Lower leg skin (tissue), 4 donors: Measurements from ENCODE around the gene DNAH9. TPM values are rescaled to one million over a fixed set of nuclear protein-coding genes. Genes with fewer than 3 reads are reported as not detected.

ENCODE experiments used
- DNase-seq, 2 donors: peaks; one replicate each; pipeline ENCODE4 v3.0.0-alpha.2; 2019; ENCODE audit warnings: low spot score in 2 of 2
- H3K4me3 ChIP-seq: fragments of 200-600 bp; sonication (generic); 2 replicates; pipeline ENCODE4 v1.5.1; 2017; ENCODE audit warnings: mild to moderate bottlenecking, low read depth; ENCODE audit not compliant: poor library complexity, severe bottlenecking
- CTCF ChIP-seq, 3 donors: fragments of 450-650 bp; IDR thresholded peaks; one replicate each; pipeline ENCODE4 v1.5.1; 2016; ENCODE audit warnings: antibody characterized with exemption in 3 of 3, mild to moderate bottlenecking in 3 of 3, moderate library complexity in 2 of 3
- POLR2A ChIP-seq, 2 donors: fragments of 450-650 bp; IDR thresholded peaks; one replicate each; pipeline ENCODE4 v1.6.1; 2016 to 2017; ENCODE audit warnings: antibody characterized with exemption in 2 of 2, mild to moderate bottlenecking in 1 of 2, moderate library complexity in 1 of 2
- WGBS, 2 donors: methylation state at CpG; one replicate each; pipeline ENCODE4 v1.1.5; 2018; 5-methylcytosine and 5-hydroxymethylcytosine counted together
- intact Hi-C: fragments of 100-400 bp; cut with DNase I; formaldehyde crosslinking; loops from one replicate; pipeline ENCODE4 v1.15.0; 2023; ENCODE audit warnings: low total_unique reads
- total RNA-seq, 4 donors: library from RNA; depleted of rRNA; stranded (reverse); fragments of >200 nt; gene quantifications; one replicate each; pipeline ENCODE4 v1.1.0, GENCODE V29; 2016

Gene DNAH9
- total RNA-seq, 4 donors from 2014 or later = 1.9 to 2.6 (median 2.3) TPM

- intact Hi-C loops = no loop called here
- no peak for TF ChIP-seq POLR2A (IDR thresholded peaks at IDR 0.05)
- TF ChIP-seq CTCF (IDR thresholded peaks at IDR 0.05) = no peak
- DNase-seq = no peak
- no peak overlapping the region for H3K4me3 ChIP-seq
- 84 to 89% methylated on average over 7 of the region's 7 CpGs for WGBS, 2 donors
These were observed 45.6 kb downstream of the DNAH9 start for GRCh38 chr17:11643851-11644250.

DNA sequence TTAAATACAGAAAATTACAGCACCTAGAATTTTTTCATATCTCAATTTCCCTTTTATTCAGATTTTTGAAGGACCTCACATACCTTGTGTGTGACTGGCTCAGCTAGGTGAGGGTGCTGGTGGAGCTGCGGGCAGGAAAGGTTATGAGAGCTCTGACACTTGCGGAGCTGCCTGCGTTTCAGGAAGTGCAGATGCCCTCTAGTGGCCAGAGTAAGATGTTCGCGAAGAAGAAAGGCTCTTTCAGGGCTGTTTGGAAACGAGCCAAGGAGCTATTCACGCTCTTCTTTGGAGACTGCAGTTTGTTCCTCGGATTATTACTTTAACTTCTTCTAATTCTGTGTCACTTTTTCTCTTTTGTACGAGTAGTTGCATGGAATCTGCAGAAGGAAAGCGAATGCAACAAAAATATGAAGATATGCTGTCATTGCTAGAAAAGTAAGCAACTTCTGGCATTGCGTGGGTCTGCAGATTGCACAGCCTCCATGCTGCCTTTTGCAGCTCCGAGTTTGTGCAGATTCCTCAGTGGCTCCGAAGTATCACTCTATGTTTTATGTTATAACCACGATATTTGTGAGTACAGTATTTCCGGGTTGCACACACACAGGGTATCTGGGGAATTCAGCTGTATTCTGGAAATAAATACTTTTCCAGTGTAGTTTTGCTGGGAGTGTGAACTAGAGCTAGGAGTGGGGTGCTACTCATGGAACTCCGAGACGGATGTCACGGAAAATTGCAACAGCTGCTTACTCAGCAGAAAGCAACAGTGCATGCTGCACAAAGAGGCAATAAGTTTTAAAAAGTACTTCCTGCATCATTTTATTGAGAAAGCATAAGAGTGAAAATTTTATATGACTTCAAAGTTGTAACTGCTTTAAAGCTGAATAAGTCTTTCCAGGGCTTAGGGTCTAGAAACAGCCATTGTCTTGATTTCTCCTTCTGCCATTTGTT lies 46.3 kb downstream of the DNAH9 start:
- DNase-seq = peak in 1 of 2 donors; percentile 73
- no peak for TF ChIP-seq CTCF (IDR thresholded peaks at IDR 0.05)
- no peak for TF ChIP-seq POLR2A (IDR thresholded peaks at IDR 0.05)
- intact Hi-C loops = no loop called here
- no peak overlapping the region for H3K4me3 ChIP-seq
- 27 to 30% methylated on average over 18 of the region's 18 CpGs for WGBS, 2 donors

DNA sequence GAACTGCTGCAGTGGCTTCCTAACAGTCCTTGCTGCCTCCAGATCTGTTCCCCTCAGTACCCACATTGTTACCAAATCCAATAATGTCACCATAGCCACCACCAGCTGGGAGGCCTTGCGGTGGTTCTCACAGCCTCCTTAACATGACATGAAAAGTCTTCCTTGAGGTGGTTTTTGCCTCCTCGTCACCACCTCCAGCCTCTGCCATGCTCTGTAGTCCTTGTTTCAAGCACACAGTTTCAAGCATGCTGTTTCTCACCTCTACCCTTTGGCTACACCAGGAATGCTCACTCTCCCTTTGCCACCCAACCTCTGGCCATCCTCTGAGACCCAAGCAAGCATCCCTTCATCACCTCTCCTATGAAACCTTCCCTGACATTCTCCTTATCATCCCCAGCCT lies 47.2 kb downstream of the DNAH9 start:
- intact Hi-C loops = no loop called here
- no peak overlapping the region for H3K4me3 ChIP-seq
- 96 to 100% methylated on average over 2 of the region's 2 CpGs for WGBS, 2 donors
- TF ChIP-seq POLR2A (IDR thresholded peaks at IDR 0.05) (no peak), CTCF (IDR thresholded peaks at IDR 0.05) (no peak)
- DNase-seq = no peak

GRCh38 chr17:11651089-11651488 lies 52.8 kb downstream of the DNAH9 start:
- no peak overlapping the region for H3K4me3 ChIP-seq
- 88 to 93% methylated on average over 3 of the region's 3 CpGs for WGBS, 2 donors
- intact Hi-C loops = no loop called here
- DNase-seq = no peak
- TF ChIP-seq POLR2A (IDR thresholded peaks at IDR 0.05) (no peak), CTCF (IDR thresholded peaks at IDR 0.05) (no peak)

DNA sequence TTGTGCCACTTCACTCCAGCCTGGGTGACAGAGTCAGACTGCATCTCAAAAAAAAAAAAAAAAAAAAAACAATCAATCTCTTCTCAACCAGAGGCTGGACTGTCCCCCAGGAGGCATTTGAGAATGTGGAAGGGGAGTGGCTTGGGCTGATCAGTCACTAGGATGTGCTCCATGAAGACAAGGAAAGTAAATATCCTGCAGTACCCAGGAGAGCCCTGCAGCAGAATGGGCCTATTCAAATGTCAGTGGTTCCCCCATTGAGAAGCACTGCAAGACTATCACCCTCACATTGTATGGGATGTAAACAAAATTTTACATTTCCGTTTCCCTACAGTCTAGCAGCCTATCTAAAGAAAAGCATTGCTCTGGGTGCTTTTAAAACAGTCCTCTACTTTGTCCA lies 70.3 kb downstream of the DNAH9 start:
- no peak for DNase-seq
- WGBS, 2 donors = 52 to 59% methylated on average over 1 of the region's 1 CpG
- intact Hi-C loops = no loop called here
- no peak overlapping the region for H3K4me3 ChIP-seq
- TF ChIP-seq CTCF (IDR thresholded peaks at IDR 0.05) (no peak), POLR2A (IDR thresholded peaks at IDR 0.05) (no peak)
